ENCODE results near the gene BUD23.

BUD23 gene

DNA sequence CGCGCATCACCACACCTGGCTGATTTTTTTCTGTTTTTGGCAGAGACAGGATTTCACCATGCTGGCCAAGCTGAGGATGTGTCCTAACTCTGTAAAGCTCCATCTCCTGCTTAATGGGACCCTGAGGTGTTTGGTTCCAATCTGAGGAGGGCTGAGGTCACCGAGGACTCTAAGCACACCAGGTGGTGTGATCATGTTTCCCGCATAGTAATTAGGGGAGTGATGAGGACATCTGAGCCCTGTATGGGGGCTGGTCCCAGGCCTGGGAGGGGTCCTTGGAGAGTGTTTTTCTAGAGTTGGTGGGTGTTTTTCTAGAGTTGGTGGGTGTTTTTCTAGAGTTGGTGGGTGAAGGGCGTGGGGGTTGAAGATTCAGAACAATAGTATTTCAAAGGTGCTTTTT is 58.2 kb downstream of the BUD23 start:
- no peak for DNase-seq (ENCODE audit: low read depth in 2 of 2)

DNA sequence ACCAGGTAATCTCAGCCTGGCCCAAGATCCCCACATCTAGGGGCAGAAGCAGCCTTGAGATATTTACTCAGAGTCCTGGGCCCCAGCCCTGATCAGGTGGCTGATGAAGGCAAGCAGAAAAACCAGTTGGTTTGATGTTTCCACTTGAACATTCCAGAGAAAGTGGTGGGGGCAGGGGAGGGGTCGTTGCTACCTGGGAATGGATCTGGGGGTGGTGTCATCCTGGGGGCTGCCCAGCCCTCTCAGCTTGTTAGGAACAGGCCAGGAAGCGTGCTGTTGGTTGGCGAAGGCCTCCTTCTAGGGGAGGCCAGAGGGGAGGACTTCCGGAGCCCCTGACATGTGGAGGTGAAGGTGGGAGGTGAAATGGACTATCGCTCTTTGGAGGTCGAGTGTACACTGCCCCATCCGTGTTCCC is 58.9 kb downstream of the BUD23 start:
- no peak for DNase-seq (ENCODE audit: low read depth in 2 of 2)

DNA sequence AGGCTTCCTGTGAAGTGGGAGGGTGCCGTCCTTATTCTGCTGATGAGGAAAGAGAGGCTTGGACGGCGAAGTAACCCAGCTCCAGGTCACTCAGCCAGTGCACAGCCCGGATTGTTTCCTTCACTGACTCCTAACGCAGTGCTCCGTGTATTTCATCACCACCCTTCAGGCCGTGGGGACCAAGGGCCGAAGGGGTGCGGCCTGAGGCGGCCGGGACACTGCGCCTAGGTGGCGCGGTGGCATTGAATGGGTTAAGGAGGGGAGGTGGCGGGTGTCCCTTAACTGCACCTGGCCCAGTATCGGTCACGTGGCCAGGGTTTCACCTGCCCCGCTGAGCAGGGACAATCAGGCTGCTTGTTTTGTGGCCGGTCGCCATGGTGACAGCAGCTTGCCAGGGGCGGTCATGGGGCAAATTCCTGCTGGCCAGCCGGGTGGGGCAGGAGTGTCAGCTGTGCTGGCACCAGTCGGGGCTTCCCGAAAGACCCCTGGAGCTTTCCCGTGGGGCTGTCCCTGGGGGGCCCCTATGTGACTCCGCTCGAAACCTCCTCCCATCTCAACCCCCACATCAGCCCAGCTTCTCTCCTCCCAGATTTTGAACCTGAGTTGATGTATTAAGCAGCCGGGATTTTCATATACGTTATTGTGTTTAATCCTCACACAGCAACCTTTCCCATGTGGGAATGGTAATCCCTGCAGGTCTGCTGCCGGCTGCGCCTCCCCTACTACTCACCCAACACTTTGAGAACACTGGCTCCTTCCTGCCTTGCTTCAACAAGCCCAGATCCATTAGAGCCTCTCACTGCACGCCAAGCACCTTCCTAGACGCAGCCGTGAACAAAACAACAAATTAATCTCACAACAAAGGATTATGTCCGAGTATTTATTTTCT is 59.6 kb downstream of the BUD23 start:
- DNase-seq (ENCODE audit: low read depth in 2 of 2): no peak

DNA sequence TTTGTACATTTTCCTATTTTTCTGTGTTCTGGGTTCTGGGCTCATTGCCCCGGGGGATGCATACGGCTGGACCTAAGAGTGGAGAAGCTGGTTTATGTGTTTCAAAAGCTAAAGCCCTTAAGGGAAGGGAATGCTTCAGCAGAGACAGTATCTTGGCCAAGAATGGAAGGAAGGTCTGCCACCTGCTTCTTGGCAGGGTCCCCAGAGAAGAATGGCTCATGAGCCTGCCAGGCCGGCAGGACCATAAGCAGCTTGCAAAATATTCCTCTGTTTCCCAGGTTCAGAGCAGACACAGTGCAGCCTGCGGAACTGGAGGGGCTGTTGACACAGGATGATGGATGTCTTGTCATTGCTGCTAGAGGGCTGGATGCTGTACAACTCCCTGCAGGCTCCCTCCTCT is 63.0 kb downstream of the BUD23 start:
- no peak for DNase-seq (ENCODE audit: low read depth in 2 of 2)

Data from stimulated activated CD8-positive, alpha-beta memory T cell treated with anti-CD3 and anti-CD28 coated beads, Interleukin-2, amount 100 ng/mL, for 48 hours (primary cell).